ENCODE data around the gene PLSCR4. TPM values are rescaled to one million over a fixed set of nuclear protein-coding genes. Genes with fewer than 3 reads are reported as not detected.

The PLSCR4 gene
- total RNA-seq, 2 experiments from 2014 or later = not detected

DNA sequence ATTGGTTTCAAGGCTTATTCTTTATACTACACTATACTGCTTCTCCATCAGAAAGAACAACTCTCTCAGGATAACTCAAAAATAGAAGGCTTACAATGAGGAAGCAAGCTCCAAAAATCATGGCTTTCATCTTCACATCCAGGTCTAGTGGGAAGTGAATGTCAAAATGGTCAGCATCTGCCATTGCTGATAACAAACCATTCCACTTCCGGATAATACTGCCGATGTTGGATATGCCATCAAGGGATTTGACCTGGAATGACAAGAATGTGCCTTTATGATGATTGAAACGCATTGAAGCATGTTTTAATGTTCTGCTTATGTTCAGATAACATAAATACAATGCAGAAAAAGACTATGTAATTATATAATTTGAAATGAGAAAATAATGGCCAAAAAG, 55.9 kb downstream of the PLSCR4 start:
- ATAC-seq (no peak), DNase-seq (no peak)
- CTCF ChIA-PET = no interaction called here
- no peak overlapping the region for H3K4me3 Mint-ChIP-seq
- no peak overlapping the region for H3K27ac Mint-ChIP-seq
- POLR2A ChIA-PET = no interaction called here
- H3K27me3 Mint-ChIP-seq = peaks cover 5% of the 10 kb centered on the region
- TF ChIP-seq, protein P1, sequence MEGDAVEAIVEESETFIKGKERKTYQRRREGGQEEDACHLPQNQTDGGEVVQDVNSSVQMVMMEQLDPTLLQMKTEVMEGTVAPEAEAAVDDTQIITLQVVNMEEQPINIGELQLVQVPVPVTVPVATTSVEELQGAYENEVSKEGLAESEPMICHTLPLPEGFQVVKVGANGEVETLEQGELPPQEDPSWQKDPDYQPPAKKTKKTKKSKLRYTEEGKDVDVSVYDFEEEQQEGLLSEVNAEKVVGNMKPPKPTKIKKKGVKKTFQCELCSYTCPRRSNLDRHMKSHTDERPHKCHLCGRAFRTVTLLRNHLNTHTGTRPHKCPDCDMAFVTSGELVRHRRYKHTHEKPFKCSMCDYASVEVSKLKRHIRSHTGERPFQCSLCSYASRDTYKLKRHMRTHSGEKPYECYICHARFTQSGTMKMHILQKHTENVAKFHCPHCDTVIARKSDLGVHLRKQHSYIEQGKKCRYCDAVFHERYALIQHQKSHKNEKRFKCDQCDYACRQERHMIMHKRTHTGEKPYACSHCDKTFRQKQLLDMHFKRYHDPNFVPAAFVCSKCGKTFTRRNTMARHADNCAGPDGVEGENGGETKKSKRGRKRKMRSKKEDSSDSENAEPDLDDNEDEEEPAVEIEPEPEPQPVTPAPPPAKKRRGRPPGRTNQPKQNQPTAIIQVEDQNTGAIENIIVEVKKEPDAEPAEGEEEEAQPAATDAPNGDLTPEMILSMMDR (IDR thresholded peaks at IDR 0.05) = no peak
- no peaks in the 10 kb centered on the region for H3K9me3 Mint-ChIP-seq
- no peaks in the 10 kb centered on the region for H3K4me1 Mint-ChIP-seq (ENCODE audit: low read depth)
- no peaks in the 10 kb centered on the region for H3K36me3 Mint-ChIP-seq (ENCODE audit: low read depth)
- intact Hi-C loops (cut with micrococcal nuclease) = no loop called here

DNA sequence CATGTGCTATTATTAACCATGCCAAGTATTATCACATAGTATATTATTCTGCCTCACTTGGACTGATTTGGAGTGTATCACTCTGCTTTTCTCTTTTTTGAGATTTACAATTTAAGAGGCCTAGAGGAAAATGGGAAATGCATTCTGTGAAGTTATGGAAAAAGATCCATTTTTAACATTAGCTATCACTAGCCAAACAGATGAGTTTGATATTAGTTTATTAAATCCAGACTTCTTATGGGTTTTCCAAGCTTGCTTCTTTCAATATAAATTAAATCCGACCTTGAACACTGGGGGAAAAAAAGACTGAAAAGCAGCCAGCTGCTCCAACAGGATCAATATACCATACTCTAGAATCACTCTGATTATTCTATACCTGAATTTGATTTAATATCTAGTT, 59.9 kb downstream of the PLSCR4 start:
- CTCF ChIA-PET = interaction anchor here (0.7 to 4.2 kb wide), 7 partner anchors 9 to 389 kb away, joined by 3 to 40 read pairs (median 4); no protein-coding TSS in a partner anchor
- H3K4me3 Mint-ChIP-seq = no peak overlapping the region
- peaks cover 2% of the 10 kb centered on the region for H3K27me3 Mint-ChIP-seq
- TF ChIP-seq, protein P1 (IDR thresholded peaks at IDR 0.05) = no peak
- DNase-seq (no peak), ATAC-seq (no peak)
- H3K9me3 Mint-ChIP-seq = no peaks in the 10 kb centered on the region
- H3K36me3 Mint-ChIP-seq (ENCODE audit: low read depth) = no peaks in the 10 kb centered on the region
- POLR2A ChIA-PET = interaction anchor here (0.6 kb wide), 1 partner anchor 1375 kb away, joined by 4 read pairs; no protein-coding TSS in a partner anchor
- no peak overlapping the region for H3K27ac Mint-ChIP-seq
- no peaks in the 10 kb centered on the region for H3K4me1 Mint-ChIP-seq (ENCODE audit: low read depth)
- intact Hi-C loops (cut with micrococcal nuclease) = no loop called here

DNA sequence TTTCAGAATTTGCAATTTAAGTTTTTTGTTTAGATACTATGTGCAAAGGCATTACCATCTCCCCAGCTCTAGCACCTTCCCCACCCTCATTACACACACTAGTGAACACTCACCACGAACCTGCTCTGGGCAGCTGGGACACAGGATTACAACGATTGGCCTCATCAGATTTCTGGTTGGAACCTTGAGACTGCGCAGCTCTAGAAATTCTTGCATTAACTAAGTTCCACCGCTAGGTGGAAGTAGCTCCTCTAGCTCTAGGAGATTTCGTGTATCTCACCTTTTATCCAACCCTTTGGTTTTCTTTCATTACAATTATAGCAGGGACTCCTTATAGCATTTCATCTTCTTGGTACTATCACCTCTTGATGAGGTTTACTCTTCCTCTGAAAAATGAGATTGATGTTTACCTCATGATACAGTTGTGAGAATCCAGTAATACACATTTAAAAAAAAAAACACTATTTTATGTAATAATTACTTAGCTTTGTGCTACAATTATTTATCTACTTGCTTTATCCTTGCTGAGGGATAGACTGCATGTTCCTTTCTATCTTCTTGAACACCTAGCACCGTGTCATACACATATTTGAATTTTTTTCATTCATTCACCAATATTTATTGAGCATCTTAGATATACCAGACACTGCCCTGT, 61.3 kb downstream of the PLSCR4 start:
- Mint-ChIP-seq H3K27ac (no peak overlapping the region), H3K27me3 (peaks cover 2% of the 10 kb centered on the region), H3K4me1 (ENCODE audit: low read depth) (no peaks in the 10 kb centered on the region), H3K4me3 (no peak overlapping the region), H3K36me3 (ENCODE audit: low read depth) (no peaks in the 10 kb centered on the region), H3K9me3 (no peaks in the 10 kb centered on the region)
- ATAC-seq (peak; percentile 71), DNase-seq (peak; percentile 4)
- intact Hi-C loops (cut with micrococcal nuclease) = loop anchor here (10.0 kb wide), 1 partner anchor 125 kb away; no protein-coding TSS in a partner anchor
- ChIA-PET CTCF (interaction anchor here (0.6 to 4.2 kb wide), 33 partner anchors 8 to 409 kb away, joined by 3 to 40 read pairs (median 3); no protein-coding TSS in a partner anchor), POLR2A (no interaction called here)
- TF ChIP-seq, protein P1 (IDR thresholded peaks at IDR 0.05) = peak; percentile 71

DNA sequence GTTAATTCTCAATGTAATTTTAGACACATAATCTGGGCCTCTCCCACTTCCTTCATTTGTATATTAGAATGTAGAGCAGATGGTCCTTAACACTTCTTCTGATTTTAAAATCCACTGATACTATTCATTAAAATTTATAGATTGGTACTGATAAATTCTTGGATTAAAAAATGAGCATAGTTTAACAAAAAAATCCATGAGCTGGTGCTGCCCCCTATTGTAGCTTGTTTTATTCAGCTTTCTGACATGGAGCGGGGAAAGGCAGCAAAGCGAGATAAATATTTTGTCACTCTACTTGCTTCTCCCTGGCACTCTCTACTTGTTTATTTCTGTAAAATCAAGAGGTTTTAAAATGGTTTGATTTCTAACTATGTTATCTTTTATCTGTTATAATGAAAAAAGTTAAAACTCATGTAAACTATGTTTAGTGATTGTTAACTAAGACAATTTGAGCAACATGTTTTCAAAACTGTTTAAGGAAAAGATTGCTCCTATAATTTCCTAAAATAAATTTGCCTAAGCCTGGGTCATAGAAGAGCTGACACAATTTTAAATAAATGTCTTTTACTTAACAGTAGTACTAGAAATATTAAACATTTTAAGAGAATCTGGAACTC, 63.5 kb downstream of the PLSCR4 start:
- Mint-ChIP-seq H3K9me3 (no peaks in the 10 kb centered on the region), H3K27me3 (peaks cover 4% of the 10 kb centered on the region), H3K4me1 (ENCODE audit: low read depth) (no peaks in the 10 kb centered on the region), H3K27ac (no peak overlapping the region), H3K36me3 (ENCODE audit: low read depth) (no peaks in the 10 kb centered on the region), H3K4me3 (no peak overlapping the region)
- DNase-seq = peak; percentile 23
- no peak for ATAC-seq
- TF ChIP-seq, protein P1 (IDR thresholded peaks at IDR 0.05) = no peak
- ChIA-PET POLR2A (no interaction called here), CTCF (interaction anchor here (1.2 to 4.2 kb wide), 3 partner anchors 12 to 123 kb away, joined by 3 to 40 read pairs (median 3); partner anchors contain the start of gene PLOD2)
- intact Hi-C loops (cut with micrococcal nuclease) = loop anchor here (10.0 kb wide), 1 partner anchor 123 kb away; no protein-coding TSS in a partner anchor
